K562 (cell line): ENCODE results near the gene CYTH4. TPM values are rescaled to one million over a fixed set of nuclear protein-coding genes. Genes with fewer than 3 reads are reported as not detected.
A peak's percentile ranks its signal among the peaks of the same experiment; 100 is the strongest.

ENCODE experiments used
- ARHGAP35 ChIP-seq: fragments of 450-650 bp; IDR thresholded peaks from 2 replicates; pipeline ENCODE4 v1.6.1; 2018; ENCODE audit not compliant: partially characterized antibody
- ATF6 ChIP-seq: sonication (generic); formaldehyde crosslinking; IDR thresholded peaks from 2 replicates; pipeline ENCODE4 v1.4.0; 2020; ENCODE audit warnings: mild to moderate bottlenecking, missing genetic modification reagents
- CCNT2 ChIP-seq: IDR thresholded peaks from 2 replicates; pipeline ENCODE4 v1.6.1; 2011; ENCODE audit warnings: borderline replicate concordance, low read depth, mild to moderate bottlenecking, moderate library complexity, mixed read lengths, low read length; ENCODE audit not compliant: insufficient read length; ENCODE audit errors: extremely low read depth
- ELF1 ChIP-seq: fragments of 200-800 bp; sonication (Bioruptor generic); IDR thresholded peaks from 2 replicates; pipeline ENCODE4 v1.6.1; 2016; ENCODE audit warnings: missing genetic modification characterization, missing compliant biosample characterization
- ETS1 ChIP-seq: conservative IDR thresholded peaks from 2 replicates; pipeline ENCODE4 v1.6.1; 2011; ENCODE audit warnings: low read depth, mild to moderate bottlenecking, low read length; ENCODE audit not compliant: control insufficient read depth
- HBP1 ChIP-seq: fragments of 450-650 bp; formaldehyde crosslinking; IDR thresholded peaks from 2 replicates; pipeline ENCODE4 v1.4.0; 2022; ENCODE audit warnings: missing genetic modification characterization
- IFI16 ChIP-seq: fragments of 250-450 bp; sonication (Bioruptor Pico); IDR thresholded peaks from 2 replicates; pipeline ENCODE4 v2.1.2; 2022; ENCODE audit warnings: mild to moderate bottlenecking, inconsistent platforms
- MEF2D ChIP-seq: conservative IDR thresholded peaks from 2 replicates; pipeline ENCODE4 v1.6.1; 2016; ENCODE audit warnings: low read depth, missing genetic modification characterization, missing compliant biosample characterization
- MTA2 ChIP-seq: fragments of 450-650 bp; IDR thresholded peaks from 2 replicates; pipeline ENCODE4 v1.6.1; 2016; ENCODE audit warnings: low read depth
- NCOA1 ChIP-seq: fragments of 450-650 bp; IDR thresholded peaks from 2 replicates; pipeline ENCODE4 v1.6.1; 2016; ENCODE audit warnings: low read depth
- NCOA6 ChIP-seq: fragments of 450-650 bp; IDR thresholded peaks from 2 replicates; pipeline ENCODE4 v1.6.1; 2017; ENCODE audit warnings: mild to moderate bottlenecking
- NFIX ChIP-seq: fragments of 250-450 bp; sonication (Bioruptor Pico); IDR thresholded peaks from 2 replicates; pipeline ENCODE4 v1.4.0; 2020; ENCODE audit warnings: low read depth, mild to moderate bottlenecking, moderate library complexity
- PCBP1 ChIP-seq: fragments of 200-400 bp; formaldehyde crosslinking; IDR thresholded peaks from 2 replicates; pipeline ENCODE4 v1.6.1; 2018; ENCODE audit warnings: mild to moderate bottlenecking, low read depth, low read length; ENCODE audit not compliant: poor library complexity, severe bottlenecking
- SMC3 ChIP-seq: conservative IDR thresholded peaks from 2 replicates; pipeline ENCODE4 v1.6.1; 2011; ENCODE audit warnings: low read depth, low read length, improper control_type of control experiment; ENCODE audit not compliant: insufficient read depth
- SREBF2 ChIP-seq: sonication (generic); formaldehyde crosslinking; IDR thresholded peaks from 2 replicates; pipeline ENCODE4 v1.4.0; 2020; ENCODE audit warnings: mild to moderate bottlenecking, missing genetic modification reagents
- ZBTB26 ChIP-seq: fragments of 450-650 bp; formaldehyde crosslinking; IDR thresholded peaks from 2 replicates; pipeline ENCODE4 v1.4.0; 2022; ENCODE audit warnings: missing genetic modification characterization
- ZNF316 ChIP-seq: fragments of 450-650 bp; IDR thresholded peaks from 2 replicates; pipeline ENCODE4 v1.6.1; 2016
- ZNF384 ChIP-seq: IDR thresholded peaks from 2 replicates; pipeline ENCODE4 v1.6.1; 2012; ENCODE audit warnings: low read depth, low read length, improper control_type of control experiment
- polyA plus RNA-seq, 8 experiments: library from polyadenylated mRNA; depleted of rRNA in 4 of 8; stranded (reverse) in 5 of 8; unstranded in 3 of 8; fragments of >200 nt; fragmentation: Nextera tagmentation in 2 of 8; fragmentation: Illumina TruSeq in 1 of 8; extraction: Ambion mirVana in 2 of 8; extraction: Trizol in 1 of 8; gene quantifications; 2 replicates each; pipeline versions ENCODE4 v1.2.1 to v1.2.3, GENCODE V29; 2011 to 2014; ENCODE audit warnings: inconsistent platforms in 1 of 8, missing spikeins in 1 of 8
- total RNA-seq, 7 experiments: library from RNA; depleted of rRNA in 6 of 7; stranded (reverse); fragments of >200 nt in 6 of 7; fragmentation: Illumina TruSeq in 2 of 7; extraction: Trizol in 2 of 7; gene quantifications; 2 replicates each; pipeline versions ENCODE4 v1.2.1 to v1.2.3, GENCODE V29; 2011 to 2021; ENCODE audit warnings: low replicate concordance in 1 of 7

Gene CYTH4
- total and polyA plus RNA-seq, 9 of the 15 experiments (the other 6 are each of a cell fraction or from before 2014, with no cell fraction given), result 0.03 to 2.0 (median 0.61) TPM; not detected in 1

- TF ChIP-seq ATF6 (CRISPR knock-in tag) (no peak), MTA2 (peak; percentile 72), PCBP1 (no peak), NCOA1 (peak; percentile 81; the same call in 1 of the 2 replicates), ZBTB26 (CRISPR knock-in tag) (no peak), SREBF2 (no peak), MEF2D (tag) (no peak), ZNF316 (no peak), ZNF384 (no peak), IFI16 (CRISPR knock-in tag) (no peak), SMC3 (no peak), ELF1 (peak; percentile 57), NFIX (no peak), HBP1 (CRISPR knock-in tag) (no peak), ARHGAP35 (no peak), CCNT2 (peak; percentile 56), NCOA6 (no peak), ETS1 (peak; percentile 81)
These were observed 39.9 kb upstream of the CYTH4 start (continued) for GRCh38 chr22:37242395-37242918.
